NT2/D1 (cell line): ENCODE measurements around the gene SNX7.

Experiments used
- YY1 ChIP-seq: IDR thresholded peaks from 2 replicates; pipeline ENCODE4 v1.6.1; 2011; ENCODE audit not compliant: insufficient read length, insufficient read depth
- ZNF274 ChIP-seq: IDR thresholded peaks from 2 replicates; pipeline ENCODE4 v1.6.1; 2011; ENCODE audit warnings: mild to moderate bottlenecking, low read depth, low read length

- no peak for TF ChIP-seq ZNF274
- no peak for TF ChIP-seq YY1
Measured at GRCh38 chr1:98761219-98761865, 99.8 kb downstream of the SNX7 start.
